GM12873 (cell line): ENCODE data around the gene MPND.

Experiments used
- TF ChIP-seq, protein P1 (sequence below): IDR thresholded peaks from 2 replicates; pipeline ENCODE4 v1.5.1; 2012; ENCODE audit warnings: low read depth, mild to moderate bottlenecking, moderate library complexity, low read length, control low read depth; ENCODE audit not compliant: insufficient read depth; ENCODE audit errors: missing control alignments

Gene MPND

GRCh38 chr19:4396949-4397783 lies 53.8 kb downstream of the MPND start:
- TF ChIP-seq, protein P1, sequence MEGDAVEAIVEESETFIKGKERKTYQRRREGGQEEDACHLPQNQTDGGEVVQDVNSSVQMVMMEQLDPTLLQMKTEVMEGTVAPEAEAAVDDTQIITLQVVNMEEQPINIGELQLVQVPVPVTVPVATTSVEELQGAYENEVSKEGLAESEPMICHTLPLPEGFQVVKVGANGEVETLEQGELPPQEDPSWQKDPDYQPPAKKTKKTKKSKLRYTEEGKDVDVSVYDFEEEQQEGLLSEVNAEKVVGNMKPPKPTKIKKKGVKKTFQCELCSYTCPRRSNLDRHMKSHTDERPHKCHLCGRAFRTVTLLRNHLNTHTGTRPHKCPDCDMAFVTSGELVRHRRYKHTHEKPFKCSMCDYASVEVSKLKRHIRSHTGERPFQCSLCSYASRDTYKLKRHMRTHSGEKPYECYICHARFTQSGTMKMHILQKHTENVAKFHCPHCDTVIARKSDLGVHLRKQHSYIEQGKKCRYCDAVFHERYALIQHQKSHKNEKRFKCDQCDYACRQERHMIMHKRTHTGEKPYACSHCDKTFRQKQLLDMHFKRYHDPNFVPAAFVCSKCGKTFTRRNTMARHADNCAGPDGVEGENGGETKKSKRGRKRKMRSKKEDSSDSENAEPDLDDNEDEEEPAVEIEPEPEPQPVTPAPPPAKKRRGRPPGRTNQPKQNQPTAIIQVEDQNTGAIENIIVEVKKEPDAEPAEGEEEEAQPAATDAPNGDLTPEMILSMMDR, result no peak

DNA sequence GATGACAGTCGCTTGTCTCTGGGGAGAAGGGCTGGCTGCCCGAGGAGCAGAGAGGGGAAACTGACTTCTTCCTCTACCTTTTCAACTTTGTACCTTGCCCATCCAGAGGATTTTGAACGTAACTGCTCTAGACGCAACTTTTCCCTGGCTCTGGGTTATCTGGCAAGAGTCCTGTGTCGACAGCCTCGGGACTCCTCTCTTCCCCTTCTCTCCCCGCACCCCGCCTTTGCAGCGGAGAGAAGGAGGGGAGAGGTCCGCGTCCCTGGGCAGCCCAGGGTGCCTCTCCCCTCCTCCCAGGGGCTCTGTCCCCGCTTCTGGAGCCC lies 56.4 kb downstream of the MPND start:
- TF ChIP-seq, protein P1, result no peak

DNA sequence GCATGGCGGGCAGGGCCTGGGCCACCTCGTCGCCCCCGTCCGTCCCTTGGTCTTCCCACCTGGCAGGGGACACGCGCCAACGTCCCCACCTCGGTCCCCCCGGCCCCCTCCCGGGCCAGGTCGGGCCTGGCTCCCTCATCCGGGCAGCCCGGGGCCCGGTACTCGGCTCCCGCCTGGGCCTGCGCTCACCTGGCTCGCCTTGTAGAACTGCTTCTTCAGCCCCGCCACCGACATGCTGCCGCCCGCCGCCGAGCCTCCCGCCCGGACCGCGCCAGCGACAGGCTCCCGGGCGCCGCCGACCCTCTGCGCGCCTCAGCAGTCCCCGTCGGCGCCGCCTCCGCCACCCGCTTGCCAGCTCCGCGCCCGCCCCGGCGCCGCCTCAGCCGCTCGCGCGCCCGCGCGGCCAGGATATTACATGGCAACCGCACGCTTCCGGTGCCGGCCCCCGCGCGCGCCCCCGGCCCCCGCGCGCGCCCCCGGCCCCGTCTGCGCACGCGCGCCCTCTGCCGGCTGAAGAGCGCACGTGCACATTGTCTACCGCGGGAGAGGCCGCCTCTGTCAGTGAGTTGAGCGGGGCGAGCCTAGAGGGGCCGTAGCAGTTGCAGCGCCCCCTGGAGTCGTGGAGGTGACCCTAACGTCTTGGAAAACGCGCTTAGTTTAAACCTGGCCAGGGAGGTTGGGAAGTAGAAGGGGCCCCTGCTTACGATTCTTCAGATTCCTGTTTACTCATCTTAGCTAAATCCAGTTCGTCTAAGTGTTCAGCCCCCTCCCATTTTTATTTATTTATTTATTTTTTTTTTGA lies 57.0 kb downstream of the MPND start, which contains the start of gene SH3GL1:
SH3GL1 (minus strand) TSS at position 413 of the 802 bp plus-strand sequence; CDS start at position 234, 179 bp downstream.
- TF ChIP-seq, protein P1, result peak; percentile 92

- TF ChIP-seq, protein P1, result no peak
Measured at GRCh38 chr19:4401769-4402170, 58.4 kb downstream of the MPND start.

DNA sequence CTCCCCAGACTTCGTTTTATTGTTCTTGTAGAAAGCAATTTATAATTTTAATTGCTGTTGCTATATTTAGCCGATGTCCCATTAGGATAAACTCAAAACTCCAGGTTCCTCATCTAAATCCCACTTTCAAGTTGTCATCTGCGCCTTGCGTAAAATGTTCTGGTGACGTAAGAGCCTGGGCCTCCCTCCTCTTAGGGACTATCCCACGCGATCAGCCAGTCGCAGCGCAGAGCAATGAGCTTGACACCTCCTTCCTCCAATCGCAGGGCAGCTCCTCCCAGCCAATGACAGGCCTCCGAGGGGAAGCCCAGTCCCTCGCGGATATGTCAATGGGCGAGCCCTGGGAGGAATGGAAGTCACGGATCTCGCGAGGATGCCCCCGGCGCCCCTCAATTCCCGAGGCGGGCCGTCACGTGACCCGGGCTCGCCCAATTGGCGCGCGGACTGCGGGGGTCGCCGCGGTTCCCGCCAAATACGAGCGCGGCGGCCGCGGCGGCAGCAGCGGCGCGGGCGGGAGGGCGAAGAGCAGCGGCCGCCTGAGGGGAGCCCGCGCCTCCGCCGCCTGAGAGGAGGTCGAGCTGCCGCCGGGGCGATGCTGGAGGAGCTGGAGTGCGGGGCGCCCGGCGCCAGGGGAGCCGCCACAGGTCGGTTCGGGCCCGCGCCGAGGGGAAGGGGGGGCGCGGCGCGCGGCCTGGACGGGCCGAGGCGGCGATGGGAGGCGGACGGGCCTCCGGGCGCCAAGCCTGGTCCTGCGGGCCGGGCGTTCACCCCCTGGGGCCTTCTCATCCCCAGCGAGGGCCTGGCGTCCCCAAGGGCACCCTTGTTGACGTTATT lies 59.0 kb downstream of the MPND start, which contains the start of gene CHAF1A:
CHAF1A (plus strand) TSS at position 470 of the 834 bp plus-strand sequence; CDS start at position 593, 123 bp downstream.
- TF ChIP-seq, protein P1, result no peak

DNA sequence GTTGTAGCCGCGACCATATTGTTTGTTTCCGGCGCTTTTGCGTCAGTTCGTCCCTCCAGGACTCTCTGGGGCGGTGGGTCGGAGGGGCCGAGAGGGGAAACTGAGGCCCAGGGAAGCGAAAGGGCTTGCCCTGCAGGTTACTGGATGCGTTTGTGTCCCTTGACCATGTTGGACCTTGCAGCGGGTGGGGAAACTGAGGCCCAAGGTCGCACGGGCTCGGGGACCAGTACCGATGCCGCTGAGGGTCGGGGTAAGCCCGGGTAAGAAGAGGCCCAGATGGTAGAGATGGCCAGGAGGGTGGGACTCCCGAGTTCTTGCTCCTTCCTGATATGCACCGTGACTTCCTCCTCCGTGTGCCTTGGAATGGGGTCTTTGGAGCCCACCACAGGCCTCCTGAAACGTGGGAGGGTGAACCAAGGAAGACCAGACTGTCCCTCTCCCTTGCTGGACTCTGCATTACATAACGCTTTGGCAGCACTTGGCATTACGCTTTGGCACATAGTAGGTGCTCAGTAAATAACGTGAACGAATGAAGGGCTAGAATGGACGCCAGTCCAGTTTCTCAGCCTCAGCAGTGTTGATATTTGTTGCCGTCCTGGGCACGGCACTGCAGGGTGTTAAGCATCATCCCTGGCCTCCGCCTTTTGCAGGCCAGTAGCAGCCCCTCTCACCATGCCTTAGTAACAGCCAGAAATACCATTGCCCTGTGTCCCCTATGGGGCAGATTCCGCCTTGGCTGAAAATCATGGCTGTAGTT lies 59.8 kb downstream of the MPND start:
- TF ChIP-seq, protein P1, result no peak
